Tibial nerve (tissue), 4 donors: ENCODE measurements around the gene ATG7. TPM values are rescaled to one million over a fixed set of nuclear protein-coding genes. Genes with fewer than 3 reads are reported as not detected.

Experiments used
- DNase-seq, 2 donors: peaks; one replicate each; pipeline ENCODE4 v3.0.0-alpha.2; 2019; ENCODE audit warnings: low spot score in 2 of 2
- H3K27ac ChIP-seq, 4 donors: fragments of 200-600 bp; sonication (generic) in 3 of 4; one replicate each; pipeline ENCODE4 v1.5.1; 2017 to 2019; ENCODE audit warnings: mild to moderate bottlenecking in 1 of 4
- H3K27me3 ChIP-seq, 2 donors: fragments of 200-600 bp; sonication (generic) in 1 of 2; one replicate each; pipeline versions ENCODE4 v1.5.1 to v1.6.0; 2017 to 2019
- H3K36me3 ChIP-seq, 3 donors: fragments of 200-600 bp; sonication (generic); one replicate each; pipeline ENCODE4 v1.5.1; 2018 to 2019
- H3K4me1 ChIP-seq, 4 donors: fragments of 200-600 bp; sonication (generic) in 3 of 4; one replicate each; pipeline ENCODE4 v1.5.1; 2017 to 2019
- H3K4me3 ChIP-seq, 4 donors: fragments of 200-600 bp; sonication (generic) in 3 of 4; one replicate each; pipeline ENCODE4 v1.5.1; 2017 to 2019; ENCODE audit warnings: mild to moderate bottlenecking in 1 of 4, moderate library complexity in 1 of 4
- H3K9me3 ChIP-seq, 4 donors: fragments of 200-600 bp; sonication (generic) in 3 of 4; one replicate each; pipeline ENCODE4 v1.5.1; 2017 to 2019
- EP300 ChIP-seq, 2 donors: sonication (generic); formaldehyde crosslinking; IDR thresholded peaks; one replicate each; pipeline ENCODE4 v1.6.1; 2017; ENCODE audit warnings: antibody characterized with exemption in 2 of 2, mild to moderate bottlenecking in 1 of 2
- POLR2A ChIP-seq, 2 donors: fragments of 450-650 bp; IDR thresholded peaks; one replicate each; pipeline ENCODE4 v1.6.1; 2017; ENCODE audit warnings: antibody characterized with exemption in 2 of 2, mild to moderate bottlenecking in 2 of 2, moderate library complexity in 2 of 2
- WGBS, 2 donors: methylation state at CpG; one replicate each; pipeline ENCODE4 v1.1.5; 2018; 5-methylcytosine and 5-hydroxymethylcytosine counted together
- total RNA-seq, 4 donors: library from RNA; depleted of rRNA; stranded (reverse); fragments of >200 nt; gene quantifications; one replicate each; pipeline ENCODE4 v1.1.0, GENCODE V29; 2016
- TF ChIP-seq, protein P1 (sequence below), 5 experiments: fragments of 200-600 bp in 3 of 5; fragments of 450-650 bp in 2 of 5; sonication (generic) in 3 of 5; IDR thresholded peaks; one replicate each; pipeline ENCODE4 v1.5.1; 2016 to 2019; ENCODE audit warnings: antibody characterized with exemption in 5 of 5, mild to moderate bottlenecking in 3 of 5, moderate library complexity in 2 of 5

ATG7 gene
- total RNA-seq, 4 donors from 2014 or later: 71.0 to 94.0 (median 76.2) TPM

DNA sequence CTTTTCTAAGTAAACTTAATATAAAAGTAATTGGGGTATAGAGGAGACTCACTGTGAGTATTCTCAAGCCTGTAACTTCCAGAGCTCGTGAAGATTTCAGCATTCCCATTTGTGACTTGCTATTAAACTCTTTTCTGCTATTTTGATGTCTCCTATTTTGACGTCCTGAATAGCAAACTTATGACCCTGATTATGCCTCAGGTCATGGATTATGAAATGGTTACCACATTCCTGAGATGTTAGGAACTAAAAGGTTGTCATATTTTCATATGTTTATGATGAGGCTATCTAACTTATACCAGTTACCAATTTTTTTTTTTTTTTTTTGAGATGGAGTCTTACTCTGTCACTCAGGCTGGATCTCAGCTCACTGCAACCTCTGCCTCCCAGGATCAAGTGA, 105.5 kb downstream of the ATG7 start:
- no peak overlapping the region for H3K27ac ChIP-seq
- no peak for DNase-seq
- no peaks in the 10 kb centered on the region for H3K9me3 ChIP-seq

DNA sequence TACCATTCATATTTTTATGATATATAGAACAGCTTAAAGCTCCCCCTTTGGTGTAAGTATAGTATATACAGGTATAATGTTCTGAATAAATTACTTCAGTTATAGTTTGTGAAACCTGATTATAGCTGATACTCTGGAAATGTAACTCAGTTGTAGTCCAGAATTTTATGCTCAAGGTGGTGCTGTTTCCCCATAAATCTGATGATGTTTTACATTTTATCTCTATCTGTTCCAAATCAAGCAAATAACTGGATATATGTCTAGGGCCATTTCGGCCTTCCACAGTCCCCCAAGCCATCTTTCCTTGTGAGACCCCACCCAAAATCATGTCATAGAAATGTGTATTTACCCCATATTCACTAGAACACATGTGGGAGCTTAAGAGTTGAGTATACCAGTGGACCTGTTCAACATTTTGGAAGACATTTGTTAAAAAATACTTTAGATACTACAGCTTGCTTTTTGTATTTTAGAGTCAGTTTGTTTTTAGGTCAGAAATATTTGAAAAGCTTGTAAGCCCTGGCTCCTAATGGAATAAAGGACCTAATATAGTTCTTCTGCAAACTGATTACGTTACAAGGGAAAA, 107.1 kb downstream of the ATG7 start:
- Histone ChIP-seq H3K4me3 (peak overlapping the region in 2 of 4 donors; percentile 20 to 21), H3K27me3 (no peaks in the 10 kb centered on the region), H3K9me3 (no peaks in the 10 kb centered on the region), H3K4me1 (peaks cover 0 to 22% (median 5%) of the 10 kb centered on the region in 4 donors), H3K27ac (peak overlapping the region; percentile 60 to 84 (median 72)), H3K36me3 (no peaks in the 10 kb centered on the region)
- peak in 1 of 2 donors; percentile 59 for DNase-seq
- 28 to 37% methylated on average over 2 of the region's 2 CpGs for WGBS, 2 donors
- TF ChIP-seq EP300 (IDR thresholded peaks at IDR 0.05) (peak in 1 of 2 donors; percentile 5), POLR2A (IDR thresholded peaks at IDR 0.05) (no peak)
- TF ChIP-seq, protein P1, sequence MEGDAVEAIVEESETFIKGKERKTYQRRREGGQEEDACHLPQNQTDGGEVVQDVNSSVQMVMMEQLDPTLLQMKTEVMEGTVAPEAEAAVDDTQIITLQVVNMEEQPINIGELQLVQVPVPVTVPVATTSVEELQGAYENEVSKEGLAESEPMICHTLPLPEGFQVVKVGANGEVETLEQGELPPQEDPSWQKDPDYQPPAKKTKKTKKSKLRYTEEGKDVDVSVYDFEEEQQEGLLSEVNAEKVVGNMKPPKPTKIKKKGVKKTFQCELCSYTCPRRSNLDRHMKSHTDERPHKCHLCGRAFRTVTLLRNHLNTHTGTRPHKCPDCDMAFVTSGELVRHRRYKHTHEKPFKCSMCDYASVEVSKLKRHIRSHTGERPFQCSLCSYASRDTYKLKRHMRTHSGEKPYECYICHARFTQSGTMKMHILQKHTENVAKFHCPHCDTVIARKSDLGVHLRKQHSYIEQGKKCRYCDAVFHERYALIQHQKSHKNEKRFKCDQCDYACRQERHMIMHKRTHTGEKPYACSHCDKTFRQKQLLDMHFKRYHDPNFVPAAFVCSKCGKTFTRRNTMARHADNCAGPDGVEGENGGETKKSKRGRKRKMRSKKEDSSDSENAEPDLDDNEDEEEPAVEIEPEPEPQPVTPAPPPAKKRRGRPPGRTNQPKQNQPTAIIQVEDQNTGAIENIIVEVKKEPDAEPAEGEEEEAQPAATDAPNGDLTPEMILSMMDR (IDR thresholded peaks at IDR 0.05): peak; percentile 48 to 82 (median 55)

More for the DNA sequence above, 105.5 kb downstream of the ATG7 start:
- Histone ChIP-seq H3K36me3 (peaks cover 0 to 5% (median 0%) of the 10 kb centered on the region in 3 donors), H3K4me3 (no peak overlapping the region), H3K27me3 (no peaks in the 10 kb centered on the region), H3K4me1 (peaks cover 0 to 22% (median 5%) of the 10 kb centered on the region in 4 donors)
- 47 to 55% methylated on average over 2 of the region's 2 CpGs for WGBS, 2 donors
- TF ChIP-seq, protein P1 (IDR thresholded peaks at IDR 0.05): no peak
- TF ChIP-seq POLR2A (IDR thresholded peaks at IDR 0.05) (no peak), EP300 (IDR thresholded peaks at IDR 0.05) (no peak)

DNA sequence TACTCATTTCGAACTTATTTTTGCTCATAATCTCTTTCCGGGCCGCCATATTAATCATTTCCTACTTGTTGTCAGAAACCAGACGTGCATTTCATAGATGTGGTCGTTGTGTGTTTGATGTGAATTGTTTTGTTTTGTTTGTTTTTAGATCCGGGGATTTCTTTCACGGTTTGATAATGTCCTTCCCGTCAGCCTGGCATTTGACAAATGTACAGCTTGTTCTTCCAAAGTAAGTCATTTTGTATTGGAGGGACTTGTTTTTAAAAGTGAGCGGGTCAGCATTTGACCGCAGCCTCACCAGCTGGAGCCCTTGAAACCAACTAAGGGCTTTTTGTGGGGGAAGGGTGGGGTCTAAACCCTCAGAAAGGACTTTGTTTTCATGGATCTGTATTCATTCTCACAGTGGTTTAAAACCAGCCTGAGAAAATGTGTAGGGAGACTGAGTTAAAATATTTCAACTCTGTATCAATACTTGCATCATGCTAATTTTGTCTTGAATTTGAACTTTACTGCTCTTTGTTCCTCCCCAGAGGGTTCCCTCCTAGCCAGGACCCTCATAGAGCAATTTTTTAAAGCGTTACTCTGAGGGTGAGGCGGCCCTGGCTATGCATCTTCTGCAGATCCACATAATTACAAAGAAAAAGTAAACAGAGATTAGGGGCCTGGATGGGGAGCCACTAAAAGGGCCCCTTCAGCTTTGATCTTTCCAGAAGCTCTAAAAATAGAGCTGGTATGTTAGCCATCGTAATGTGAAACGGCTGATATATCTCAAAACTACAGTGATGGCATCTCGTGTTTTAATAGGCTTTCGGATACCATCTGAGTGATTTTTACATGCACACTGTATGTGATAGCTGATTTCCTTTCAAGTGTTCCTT, 107.9 kb downstream of the ATG7 start:
- DNase-seq: no peak
- Histone ChIP-seq H3K36me3 (no peaks in the 10 kb centered on the region), H3K4me3 (peak overlapping the region in 2 of 4 donors; percentile 20 to 21), H3K27ac (peak overlapping the region; percentile 60 to 84 (median 72)), H3K9me3 (no peaks in the 10 kb centered on the region), H3K27me3 (no peaks in the 10 kb centered on the region), H3K4me1 (peaks cover 0 to 22% (median 5%) of the 10 kb centered on the region in 4 donors)
- WGBS, 2 donors: 41 to 49% methylated on average over 16 of the region's 16 CpGs
- TF ChIP-seq POLR2A (IDR thresholded peaks at IDR 0.05): no peak
- TF ChIP-seq EP300 (IDR thresholded peaks at IDR 0.05): peak; percentile 8 to 54

DNA sequence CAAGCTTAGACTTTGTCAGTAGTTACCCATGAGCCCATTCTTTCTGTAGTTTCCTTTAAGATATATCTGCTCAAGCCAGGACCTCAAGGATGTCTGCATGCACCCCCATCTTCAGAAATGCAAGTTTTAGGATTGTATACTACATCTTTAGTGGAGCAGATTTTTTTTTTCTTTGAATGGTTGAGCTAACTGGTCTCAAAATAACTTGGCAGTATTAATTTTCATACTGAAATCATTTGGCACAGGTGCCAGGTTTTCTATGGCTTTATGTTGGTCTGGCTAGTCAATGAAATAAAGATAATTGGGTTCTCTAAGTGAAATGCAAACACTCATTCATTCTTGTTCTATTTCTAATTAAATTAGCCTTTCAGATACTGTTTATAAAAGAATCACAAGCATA, 108.9 kb downstream of the ATG7 start:
- no peak for DNase-seq
- Histone ChIP-seq H3K36me3 (no peaks in the 10 kb centered on the region), H3K27me3 (no peaks in the 10 kb centered on the region), H3K9me3 (no peaks in the 10 kb centered on the region), H3K4me3 (no peak overlapping the region), H3K27ac (peak overlapping the region in 2 of 4 donors; percentile 76 to 84), H3K4me1 (peaks cover 0 to 33% (median 13%) of the 10 kb centered on the region in 4 donors)
- TF ChIP-seq, protein P1 (IDR thresholded peaks at IDR 0.05): no peak
- TF ChIP-seq EP300 (IDR thresholded peaks at IDR 0.05): no peak
- TF ChIP-seq POLR2A (IDR thresholded peaks at IDR 0.05): no peak

DNA sequence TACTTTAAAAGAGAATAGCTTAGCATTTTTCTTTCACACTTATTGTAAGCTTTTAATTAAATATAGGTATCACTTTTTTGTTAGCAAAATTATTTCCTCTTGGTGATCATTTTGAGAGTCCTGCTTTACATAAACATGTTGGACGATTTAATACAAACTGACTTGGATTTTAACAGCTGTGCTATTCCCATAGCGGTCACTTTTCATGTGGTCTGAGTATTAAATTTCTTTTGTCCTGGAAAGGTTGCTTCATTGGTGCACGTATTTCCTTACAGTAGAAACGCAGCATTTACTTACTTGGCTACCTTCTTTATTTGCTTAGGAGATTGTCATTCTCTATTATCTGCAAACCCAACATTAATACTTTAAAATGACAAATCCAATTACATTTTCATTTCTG, 109.4 kb downstream of the ATG7 start:
- Histone ChIP-seq H3K4me1 (peaks cover 0 to 37% (median 15%) of the 10 kb centered on the region in 4 donors), H3K27ac (peak overlapping the region in 2 of 4 donors; percentile 76 to 84), H3K27me3 (no peaks in the 10 kb centered on the region), H3K9me3 (no peaks in the 10 kb centered on the region), H3K36me3 (no peaks in the 10 kb centered on the region), H3K4me3 (no peak overlapping the region)
- no peak for TF ChIP-seq POLR2A (IDR thresholded peaks at IDR 0.05)
- TF ChIP-seq EP300 (IDR thresholded peaks at IDR 0.05): no peak
- TF ChIP-seq, protein P1 (IDR thresholded peaks at IDR 0.05): no peak
- no peak for DNase-seq
- 72 to 74% methylated on average over 4 of the region's 4 CpGs for WGBS, 2 donors
